Ascending aorta (tissue), 2 donors: ENCODE measurements around the gene HTR3B. TPM values are rescaled to one million over a fixed set of nuclear protein-coding genes. Genes with fewer than 3 reads are reported as not detected.
"Not testable (repeated sequence)": the region's sequence is repeated elsewhere in the genome, so short reads cannot be mapped to it uniquely, and the experiment has no call there.

Experiments used
- DNase-seq, 2 donors: peaks; one replicate each; pipeline ENCODE4 v3.0.0-alpha.2; 2019; ENCODE audit warnings: low spot score in 2 of 2
- H3K27ac ChIP-seq, 2 donors: fragments of 200-600 bp; sonication (generic); one replicate each; pipeline ENCODE4 v1.5.1; 2016 to 2017; ENCODE audit warnings: mild to moderate bottlenecking in 1 of 2
- H3K27me3 ChIP-seq: fragments of 200-600 bp; sonication (generic); one replicate; pipeline ENCODE4 v1.5.1; 2017
- H3K36me3 ChIP-seq, 2 donors: fragments of 200-600 bp; sonication (generic); one replicate each; pipeline ENCODE4 v1.5.1; 2016
- H3K4me1 ChIP-seq, 2 donors: fragments of 200-600 bp; sonication (generic); one replicate each; pipeline ENCODE4 v1.5.1; 2016 to 2017; ENCODE audit warnings: mild to moderate bottlenecking in 1 of 2
- H3K4me3 ChIP-seq, 2 donors: fragments of 200-600 bp; sonication (generic); one replicate each; pipeline ENCODE4 v1.5.1; 2016 to 2017; ENCODE audit warnings: mild to moderate bottlenecking in 1 of 2
- H3K9me3 ChIP-seq, 2 donors: fragments of 200-600 bp; sonication (generic); one replicate each; pipeline ENCODE4 v1.5.1; 2016
- intact Hi-C: fragments of 100-400 bp; cut with DNase I; formaldehyde crosslinking; loops from one replicate; pipeline ENCODE4 v1.15.1; 2023
- total RNA-seq: library from RNA; depleted of rRNA; stranded (reverse); fragments of >200 nt; gene quantifications from one replicate; pipeline ENCODE4 v1.1.0, GENCODE V29; 2016
- TF ChIP-seq, protein P1 (sequence below), 3 experiments: fragments of 200-600 bp in 2 of 3; fragments of 450-650 bp in 1 of 3; sonication (generic) in 2 of 3; IDR thresholded peaks; one replicate each; pipeline ENCODE4 v1.5.1; 2016 to 2019; ENCODE audit warnings: antibody characterized with exemption in 3 of 3, mild to moderate bottlenecking in 1 of 3, moderate library complexity in 1 of 3

HTR3B gene
- total RNA-seq, 1 donor from 2014 or later, result not detected

- no peak overlapping the region for H3K27ac ChIP-seq
- no peak overlapping the region for H3K4me3 ChIP-seq
- no peaks in the 10 kb centered on the region for H3K36me3 ChIP-seq
- H3K9me3 ChIP-seq, result no peaks in the 10 kb centered on the region
- H3K4me1 ChIP-seq, result no peaks in the 10 kb centered on the region
- no peak for DNase-seq
- TF ChIP-seq, protein P1, sequence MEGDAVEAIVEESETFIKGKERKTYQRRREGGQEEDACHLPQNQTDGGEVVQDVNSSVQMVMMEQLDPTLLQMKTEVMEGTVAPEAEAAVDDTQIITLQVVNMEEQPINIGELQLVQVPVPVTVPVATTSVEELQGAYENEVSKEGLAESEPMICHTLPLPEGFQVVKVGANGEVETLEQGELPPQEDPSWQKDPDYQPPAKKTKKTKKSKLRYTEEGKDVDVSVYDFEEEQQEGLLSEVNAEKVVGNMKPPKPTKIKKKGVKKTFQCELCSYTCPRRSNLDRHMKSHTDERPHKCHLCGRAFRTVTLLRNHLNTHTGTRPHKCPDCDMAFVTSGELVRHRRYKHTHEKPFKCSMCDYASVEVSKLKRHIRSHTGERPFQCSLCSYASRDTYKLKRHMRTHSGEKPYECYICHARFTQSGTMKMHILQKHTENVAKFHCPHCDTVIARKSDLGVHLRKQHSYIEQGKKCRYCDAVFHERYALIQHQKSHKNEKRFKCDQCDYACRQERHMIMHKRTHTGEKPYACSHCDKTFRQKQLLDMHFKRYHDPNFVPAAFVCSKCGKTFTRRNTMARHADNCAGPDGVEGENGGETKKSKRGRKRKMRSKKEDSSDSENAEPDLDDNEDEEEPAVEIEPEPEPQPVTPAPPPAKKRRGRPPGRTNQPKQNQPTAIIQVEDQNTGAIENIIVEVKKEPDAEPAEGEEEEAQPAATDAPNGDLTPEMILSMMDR (IDR thresholded peaks at IDR 0.05), result no peak
- intact Hi-C loops, result no loop called here
- no peaks in the 10 kb centered on the region for H3K27me3 ChIP-seq
Observed at GRCh38 chr11:113935858-113936257, 31.3 kb downstream of the HTR3B start.

DNA sequence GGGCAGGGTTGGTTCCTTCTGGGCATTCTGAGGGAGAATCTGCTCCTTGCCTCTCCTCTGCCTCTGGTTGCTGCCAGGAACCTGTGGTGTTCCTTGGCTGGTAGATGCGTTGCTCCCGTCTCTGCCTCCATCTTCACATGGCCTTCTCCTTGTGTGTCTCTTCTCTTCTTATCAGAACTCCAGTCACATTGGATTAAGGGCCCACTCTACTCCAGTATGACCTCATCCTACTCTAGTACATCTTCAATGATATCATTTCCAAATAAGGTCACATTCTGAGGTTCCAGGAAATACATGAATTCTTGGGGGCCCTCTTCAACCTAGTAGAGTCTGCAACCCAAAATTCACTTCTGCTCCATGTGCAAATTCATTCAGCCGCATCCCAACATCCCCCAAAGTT is 33.3 kb downstream of the HTR3B start:
- Histone ChIP-seq H3K9me3 (no peaks in the 10 kb centered on the region), H3K4me3 (no peak overlapping the region), H3K4me1 (no peaks in the 10 kb centered on the region), H3K27me3 (no peaks in the 10 kb centered on the region), H3K27ac (no peak overlapping the region), H3K36me3 (no peaks in the 10 kb centered on the region)
- no peak for DNase-seq
- TF ChIP-seq, protein P1 (IDR thresholded peaks at IDR 0.05), result no peak
- intact Hi-C loops, result no loop called here

- Histone ChIP-seq H3K27me3 (no peaks in the 10 kb centered on the region), H3K9me3 (no peaks in the 10 kb centered on the region), H3K27ac (no peak overlapping the region), H3K36me3 (no peaks in the 10 kb centered on the region), H3K4me3 (no peak overlapping the region), H3K4me1 (no peaks in the 10 kb centered on the region)
- no peak for DNase-seq
- TF ChIP-seq, protein P1 (IDR thresholded peaks at IDR 0.05), result no peak
- intact Hi-C loops, result no loop called here
Observed at GRCh38 chr11:113942256-113942655, 37.7 kb downstream of the HTR3B start.

DNA sequence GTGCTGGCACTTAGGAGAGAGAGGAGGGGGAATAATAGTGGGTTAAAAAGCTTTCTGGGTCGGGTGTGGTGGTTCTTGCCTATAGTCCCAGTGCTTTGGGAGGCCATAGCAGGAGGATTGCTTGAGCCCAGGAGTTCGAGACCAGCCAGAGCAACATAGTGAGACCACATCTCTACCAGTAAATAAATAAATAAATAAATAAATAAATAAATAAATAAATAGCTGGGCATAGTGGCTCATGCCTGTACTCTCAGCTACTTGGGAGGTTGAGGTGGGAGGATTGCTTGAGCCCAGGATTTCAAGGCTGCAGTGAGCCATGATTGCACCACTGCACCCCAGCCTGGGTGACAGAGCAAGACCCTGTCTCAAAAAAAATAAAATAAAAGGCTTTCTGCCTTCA is 41.6 kb downstream of the HTR3B start:
- H3K27ac ChIP-seq, H3K4me3 ChIP-seq, H3K4me1 ChIP-seq, H3K36me3 ChIP-seq, intact Hi-C loops, DNase-seq, H3K27me3 ChIP-seq, H3K9me3 ChIP-seq: not testable (repeated sequence)

GRCh38 chr11:113947994-113948393 is 43.4 kb downstream of the HTR3B start:
- intact Hi-C loops, result no loop called here
- TF ChIP-seq, protein P1 (IDR thresholded peaks at IDR 0.05), result no peak

GRCh38 chr11:113949891-113950290 is 45.3 kb downstream of the HTR3B start:
- DNase-seq, result no peak

More at GRCh38 chr11:113947994-113948393, 43.4 kb downstream of the HTR3B start:
- no peak overlapping the region for H3K4me3 ChIP-seq
- H3K36me3 ChIP-seq, result no peaks in the 10 kb centered on the region
- H3K4me1 ChIP-seq, result no peaks in the 10 kb centered on the region
- H3K27ac ChIP-seq, result no peak overlapping the region
- DNase-seq, result no peak
- H3K9me3 ChIP-seq, result no peaks in the 10 kb centered on the region
- no peaks in the 10 kb centered on the region for H3K27me3 ChIP-seq

More at GRCh38 chr11:113949891-113950290, 45.3 kb downstream of the HTR3B start:
- H3K27ac ChIP-seq, result no peak overlapping the region
- TF ChIP-seq, protein P1 (IDR thresholded peaks at IDR 0.05), result no peak
- no peaks in the 10 kb centered on the region for H3K9me3 ChIP-seq
- intact Hi-C loops, result no loop called here
- H3K4me3 ChIP-seq, result no peak overlapping the region
- no peaks in the 10 kb centered on the region for H3K36me3 ChIP-seq
- H3K27me3 ChIP-seq, result no peaks in the 10 kb centered on the region
- H3K4me1 ChIP-seq, result no peaks in the 10 kb centered on the region
